ENCODE data around the gene STRADA.

The STRADA gene

GRCh38 chr17:63741408-63742173 lies at the start of gene STRADA:
Gene STRADA (minus strand): TSS chr17:63741799. CDS start chr17:63728369, 13,430 bp downstream.
- DNase-seq (ENCODE audit: low spot score): peak; percentile 99

- DNase-seq (ENCODE audit: low spot score): no peak
These were observed 48.5 kb upstream of the STRADA start for GRCh38 chr17:63790057-63790456.

GRCh38 chr17:63786971-63787711 lies 45.5 kb upstream of the STRADA start:
- no peak for DNase-seq (ENCODE audit: low spot score)

- DNase-seq (ENCODE audit: low spot score): no peak
These were observed 44.5 kb upstream of the STRADA start for GRCh38 chr17:63786117-63786516.

- DNase-seq (ENCODE audit: low spot score): peak; percentile 63
These were observed 44.0 kb upstream of the STRADA start for GRCh38 chr17:63785556-63785955.

- DNase-seq (ENCODE audit: low spot score): no peak
These were observed 41.9 kb upstream of the STRADA start for GRCh38 chr17:63783522-63783921.

GRCh38 chr17:63780928-63781327 lies 39.3 kb upstream of the STRADA start:
- no peak for DNase-seq (ENCODE audit: low spot score)

GRCh38 chr17:63780507-63780906 lies 38.9 kb upstream of the STRADA start:
- peak; percentile 25 for DNase-seq (ENCODE audit: low spot score)

- no peak for DNase-seq (ENCODE audit: low spot score)
These were observed 33.8 kb upstream of the STRADA start for GRCh38 chr17:63775420-63775819.

- no peak for DNase-seq (ENCODE audit: low spot score)
These were observed 33.3 kb upstream of the STRADA start for GRCh38 chr17:63774969-63775265.

- DNase-seq (ENCODE audit: low spot score): peak; percentile 56
These were observed 32.8 kb upstream of the STRADA start, which contains the start of gene DDX42 for GRCh38 chr17:63774141-63774968. Gene DDX42 (plus strand): TSS chr17:63774170. CDS start chr17:63787050, 12,880 bp downstream.

- peak; percentile 100 for DNase-seq (ENCODE audit: low spot score)
These were observed 31.9 kb upstream of the STRADA start, which contains the start of gene CCDC47 for GRCh38 chr17:63773272-63774140. Gene CCDC47 (minus strand): TSS chr17:63773597. CDS start chr17:63766175, 7,422 bp downstream.

GRCh38 chr17:63772801-63773271 lies 31.2 kb upstream of the STRADA start:
- DNase-seq (ENCODE audit: low spot score): no peak

GRCh38 chr17:63768433-63768832 lies 26.8 kb upstream of the STRADA start:
- DNase-seq (ENCODE audit: low spot score): no peak

GRCh38 chr17:63766754-63767153 lies 25.2 kb upstream of the STRADA start:
- DNase-seq (ENCODE audit: low spot score): no peak

- DNase-seq (ENCODE audit: low spot score): no peak
These were observed 23.1 kb upstream of the STRADA start for GRCh38 chr17:63764716-63765115.

- no peak for DNase-seq (ENCODE audit: low spot score)
These were observed 20.8 kb upstream of the STRADA start for GRCh38 chr17:63762161-63763078.

- no peak for DNase-seq (ENCODE audit: low spot score)
These were observed 19.4 kb upstream of the STRADA start for GRCh38 chr17:63760771-63761539.

GRCh38 chr17:63758428-63758827 lies 16.8 kb upstream of the STRADA start:
- no peak for DNase-seq (ENCODE audit: low spot score)

Measured in AG08396 (cell line).